GM12872 (cell line): ENCODE data around the gene TUBB4A.

Experiments used
- TF ChIP-seq, protein P1 (sequence below): IDR thresholded peaks from 3 replicates; pipeline ENCODE4 v1.5.1; 2011; ENCODE audit warnings: low read depth, mild to moderate bottlenecking, low read length, moderate library complexity; ENCODE audit not compliant: insufficient read depth

TUBB4A gene

GRCh38 chr19:6448045-6448444, 54.1 kb downstream of the TUBB4A start:
- TF ChIP-seq, protein P1, sequence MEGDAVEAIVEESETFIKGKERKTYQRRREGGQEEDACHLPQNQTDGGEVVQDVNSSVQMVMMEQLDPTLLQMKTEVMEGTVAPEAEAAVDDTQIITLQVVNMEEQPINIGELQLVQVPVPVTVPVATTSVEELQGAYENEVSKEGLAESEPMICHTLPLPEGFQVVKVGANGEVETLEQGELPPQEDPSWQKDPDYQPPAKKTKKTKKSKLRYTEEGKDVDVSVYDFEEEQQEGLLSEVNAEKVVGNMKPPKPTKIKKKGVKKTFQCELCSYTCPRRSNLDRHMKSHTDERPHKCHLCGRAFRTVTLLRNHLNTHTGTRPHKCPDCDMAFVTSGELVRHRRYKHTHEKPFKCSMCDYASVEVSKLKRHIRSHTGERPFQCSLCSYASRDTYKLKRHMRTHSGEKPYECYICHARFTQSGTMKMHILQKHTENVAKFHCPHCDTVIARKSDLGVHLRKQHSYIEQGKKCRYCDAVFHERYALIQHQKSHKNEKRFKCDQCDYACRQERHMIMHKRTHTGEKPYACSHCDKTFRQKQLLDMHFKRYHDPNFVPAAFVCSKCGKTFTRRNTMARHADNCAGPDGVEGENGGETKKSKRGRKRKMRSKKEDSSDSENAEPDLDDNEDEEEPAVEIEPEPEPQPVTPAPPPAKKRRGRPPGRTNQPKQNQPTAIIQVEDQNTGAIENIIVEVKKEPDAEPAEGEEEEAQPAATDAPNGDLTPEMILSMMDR, result no peak

DNA sequence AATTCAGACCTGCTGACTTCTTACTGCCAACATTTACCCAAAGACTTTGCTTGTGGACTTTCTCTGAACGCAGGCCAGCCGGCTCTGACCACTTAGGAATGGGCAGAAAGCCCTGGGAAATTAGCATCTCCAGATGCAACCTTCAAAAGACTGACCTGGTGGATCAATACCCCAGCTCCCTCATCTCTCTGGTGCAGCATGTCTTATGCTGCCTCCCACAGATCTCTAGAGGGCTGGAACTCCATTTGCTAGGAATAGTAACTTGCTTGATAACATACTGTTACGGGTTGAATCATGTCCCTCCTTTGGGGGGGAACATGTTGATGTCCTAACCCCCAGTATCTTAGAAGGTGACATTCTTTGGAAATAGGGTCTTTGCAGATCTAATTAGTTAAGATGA, 55.7 kb downstream of the TUBB4A start:
- TF ChIP-seq, protein P1, result no peak
